HEK293 (cell line): Measurements from ENCODE around the gene EFCAB9.

Source experiments
- CTCF ChIA-PET: fragments of 350-600 bp; formaldehyde crosslinking; extraction: SDS; loops from one replicate; lab custom pipeline; 2021; ENCODE audit warnings: antibody characterized with exemption; lab: Yijun Ruan, JAX
- POLR2A ChIA-PET: fragments of 300-600 bp; formaldehyde crosslinking; extraction: SDS; loops from one replicate; lab custom pipeline; 2020; ENCODE audit warnings: antibody characterized with exemption, inconsistent platforms; lab: Yijun Ruan, JAX
- H3K27ac ChIP-seq: fragments of 200-500 bp; sonication (Bioruptor generic); 2 replicates; pipeline ENCODE4 v1.5.1; 2014; ENCODE audit warnings: low read depth, low read length, control low read depth, inconsistent platforms; ENCODE audit errors: extremely low read depth
- H3K36me3 ChIP-seq, 2 experiments: fragments of 200-500 bp in 1 of 2; sonication (Bioruptor generic) in 1 of 2; 1 replicate in 1 of 2; 2 replicates in 1 of 2; pipeline ENCODE4 v1.5.1; 2014 to 2017; ENCODE audit warnings: inconsistent platforms in 2 of 2, low read length in 2 of 2; ENCODE audit not compliant: control insufficient read depth in 2 of 2, insufficient read depth in 1 of 2
- H3K4me1 ChIP-seq: fragments of 200-500 bp; sonication (Bioruptor generic); 2 replicates; pipeline ENCODE4 v1.5.1; 2014; ENCODE audit warnings: mild to moderate bottlenecking, low read length, inconsistent platforms; ENCODE audit not compliant: control insufficient read depth, insufficient read depth
- H3K4me3 ChIP-seq: 2 replicates; pipeline ENCODE4 v1.5.1; 2011; ENCODE audit warnings: low read depth, mild to moderate bottlenecking, control low read depth, low read length, moderate library complexity
- H3K9me3 ChIP-seq: fragments of 200-500 bp; sonication (Bioruptor generic); 2 replicates; pipeline ENCODE4 v1.5.1; 2014; ENCODE audit warnings: low read depth, low read length, inconsistent platforms; ENCODE audit not compliant: control insufficient read depth, insufficient read depth
- EGR2 ChIP-seq: fragments of 450-650 bp; formaldehyde crosslinking; IDR thresholded peaks from 2 replicates; pipeline ENCODE4 v1.5.1; 2016; ENCODE audit warnings: low read depth, missing biosample characterization, missing genetic modification characterization
- GLI2 ChIP-seq: fragments of 450-650 bp; formaldehyde crosslinking; IDR thresholded peaks from 2 replicates; pipeline ENCODE4; 2017; ENCODE audit warnings: missing biosample characterization, missing genetic modification characterization, low read depth, borderline replicate concordance
- HOXD13 ChIP-seq: sonication (generic); formaldehyde crosslinking; IDR thresholded peaks from 2 replicates; pipeline ENCODE4 v1.8.0; 2022; ENCODE audit warnings: missing genetic modification reagents, borderline replicate concordance
- KLF1 ChIP-seq: fragments of 450-650 bp; formaldehyde crosslinking; IDR thresholded peaks from 2 replicates; pipeline ENCODE4 v1.5.1; 2016; ENCODE audit warnings: missing biosample characterization, missing genetic modification characterization
- MYNN ChIP-seq: fragments of 450-650 bp; formaldehyde crosslinking; IDR thresholded peaks from 2 replicates; pipeline ENCODE4 v1.5.1; 2016; ENCODE audit warnings: missing biosample characterization, missing genetic modification characterization, borderline replicate concordance
- OSR2 ChIP-seq: fragments of 450-650 bp; formaldehyde crosslinking; IDR thresholded peaks from 2 replicates; pipeline ENCODE4 v1.5.1; 2016; ENCODE audit warnings: missing biosample characterization, missing genetic modification characterization
- WT1 ChIP-seq: fragments of 450-650 bp; formaldehyde crosslinking; IDR thresholded peaks from 2 replicates; pipeline ENCODE4 v1.5.1; 2016; ENCODE audit warnings: missing biosample characterization, missing genetic modification characterization
- ZFHX2 ChIP-seq: fragments of 450-650 bp; formaldehyde crosslinking; conservative IDR thresholded peaks from 2 replicates; pipeline ENCODE4 v1.5.1; 2016; ENCODE audit warnings: missing biosample characterization, missing genetic modification characterization
- ZFP69B ChIP-seq: fragments of 450-650 bp; formaldehyde crosslinking; IDR thresholded peaks from 2 replicates; pipeline ENCODE4 v1.5.1; 2016; ENCODE audit warnings: missing biosample characterization, missing genetic modification characterization
- ZNF174 ChIP-seq: fragments of 450-650 bp; formaldehyde crosslinking; IDR thresholded peaks from 2 replicates; pipeline ENCODE4 v1.5.0; 2017; ENCODE audit warnings: missing biosample characterization, mild to moderate bottlenecking, missing genetic modification characterization
- ZNF19 ChIP-seq: fragments of 450-650 bp; formaldehyde crosslinking; IDR thresholded peaks from 2 replicates; pipeline ENCODE4; 2016; ENCODE audit warnings: missing biosample characterization, missing genetic modification characterization, low read depth
- ZNF350 ChIP-seq: fragments of 450-650 bp; formaldehyde crosslinking; IDR thresholded peaks from 2 replicates; pipeline ENCODE4 v1.5.0; 2017; ENCODE audit warnings: missing biosample characterization, mild to moderate bottlenecking, missing genetic modification characterization
- ZNF366 ChIP-seq: fragments of 450-650 bp; formaldehyde crosslinking; conservative IDR thresholded peaks from 2 replicates; pipeline ENCODE4 v1.5.1; 2016; ENCODE audit warnings: missing biosample characterization, missing genetic modification characterization
- ZNF404 ChIP-seq: fragments of 450-650 bp; formaldehyde crosslinking; IDR thresholded peaks from 2 replicates; pipeline ENCODE4 v1.5.1; 2017; ENCODE audit warnings: missing biosample characterization, missing genetic modification characterization
- ZNF426 ChIP-seq: fragments of 450-650 bp; formaldehyde crosslinking; IDR thresholded peaks from 2 replicates; pipeline ENCODE4 v1.5.1; 2017; ENCODE audit warnings: missing biosample characterization, missing genetic modification characterization, mild to moderate bottlenecking, inconsistent platforms, moderate library complexity
- ZNF473 ChIP-seq: fragments of 450-650 bp; formaldehyde crosslinking; IDR thresholded peaks from 2 replicates; pipeline ENCODE4 v1.5.1; 2017; ENCODE audit warnings: missing biosample characterization, missing genetic modification characterization
- ZNF501 ChIP-seq: fragments of 450-650 bp; formaldehyde crosslinking; IDR thresholded peaks from 2 replicates; pipeline ENCODE4 v1.5.1; 2016; ENCODE audit warnings: missing biosample characterization, missing genetic modification characterization
- ZNF549 ChIP-seq: fragments of 450-650 bp; IDR thresholded peaks from 2 replicates; pipeline ENCODE4 v1.5.1; 2018; ENCODE audit warnings: missing biosample characterization, missing genetic modification characterization, mild to moderate bottlenecking, inconsistent platforms, moderate library complexity
- ZNF596 ChIP-seq: fragments of 450-650 bp; IDR thresholded peaks from 2 replicates; pipeline ENCODE4 v1.5.0; 2018; ENCODE audit warnings: missing biosample characterization, mild to moderate bottlenecking, missing genetic modification characterization, moderate library complexity
- ZNF600 ChIP-seq: fragments of 450-650 bp; formaldehyde crosslinking; IDR thresholded peaks from 2 replicates; pipeline ENCODE4 v1.5.1; 2016; ENCODE audit warnings: missing biosample characterization, missing genetic modification characterization
- ZNF664 ChIP-seq: fragments of 450-650 bp; formaldehyde crosslinking; IDR thresholded peaks from 2 replicates; pipeline ENCODE4 v1.5.1; 2016; ENCODE audit warnings: missing biosample characterization, missing genetic modification characterization
- ZNF701 ChIP-seq: fragments of 450-650 bp; formaldehyde crosslinking; IDR thresholded peaks from 2 replicates; pipeline ENCODE4 v1.5.1; 2016; ENCODE audit warnings: missing biosample characterization, missing genetic modification characterization
- ZXDB ChIP-seq: fragments of 450-650 bp; formaldehyde crosslinking; IDR thresholded peaks from 2 replicates; pipeline ENCODE4 v1.5.1; 2016; ENCODE audit warnings: missing biosample characterization, missing genetic modification characterization
- TF ChIP-seq, protein P1 (sequence below): fragments of 450-650 bp; formaldehyde crosslinking; IDR thresholded peaks from 2 replicates; pipeline ENCODE4 v1.5.1; 2016; ENCODE audit warnings: missing biosample characterization, missing genetic modification characterization
- TF ChIP-seq, protein P2 (sequence below): fragments of 450-650 bp; formaldehyde crosslinking; IDR thresholded peaks from 2 replicates; pipeline ENCODE4 v1.5.1; 2016; ENCODE audit warnings: missing biosample characterization, missing genetic modification characterization
- TF ChIP-seq, protein P3 (sequence below): sonication (generic); formaldehyde crosslinking; IDR thresholded peaks from 2 replicates; pipeline ENCODE4 v1.8.1; 2022; ENCODE audit warnings: mild to moderate bottlenecking, moderate library complexity, missing genetic modification reagents
- TF ChIP-seq, protein P4 (sequence below): fragments of 450-650 bp; formaldehyde crosslinking; IDR thresholded peaks from 2 replicates; pipeline ENCODE4 v1.5.0; 2017; ENCODE audit warnings: missing biosample characterization, missing genetic modification characterization, borderline replicate concordance

EFCAB9 gene

DNA sequence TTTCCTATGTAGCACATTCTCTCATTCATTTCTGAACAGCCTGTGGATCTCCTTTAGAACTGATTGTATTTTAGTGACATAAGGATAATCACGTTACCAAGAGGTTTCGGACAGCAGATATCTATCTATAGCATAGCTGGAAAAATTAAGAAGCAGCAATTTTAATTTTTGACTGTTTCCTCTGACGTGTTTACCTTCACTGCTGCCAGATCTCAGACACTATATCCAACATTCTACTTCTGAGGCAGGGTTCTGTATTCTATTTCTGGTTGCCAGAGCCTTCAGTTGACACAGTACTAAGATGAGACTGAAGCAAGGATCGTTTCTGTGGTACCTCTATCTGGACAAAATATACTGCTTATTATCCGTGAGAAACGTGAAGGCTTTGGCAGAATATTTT, at the start of gene EFCAB9:
EFCAB9 (plus strand) TSS at position 301 of the 400 bp plus-strand sequence; CDS start at position 302, 1 bp downstream.
- TF ChIP-seq OSR2 (tag by site-specific recombination), result no peak
- no peak for TF ChIP-seq ZNF664 (tag by site-specific recombination)
- TF ChIP-seq, protein P1, sequence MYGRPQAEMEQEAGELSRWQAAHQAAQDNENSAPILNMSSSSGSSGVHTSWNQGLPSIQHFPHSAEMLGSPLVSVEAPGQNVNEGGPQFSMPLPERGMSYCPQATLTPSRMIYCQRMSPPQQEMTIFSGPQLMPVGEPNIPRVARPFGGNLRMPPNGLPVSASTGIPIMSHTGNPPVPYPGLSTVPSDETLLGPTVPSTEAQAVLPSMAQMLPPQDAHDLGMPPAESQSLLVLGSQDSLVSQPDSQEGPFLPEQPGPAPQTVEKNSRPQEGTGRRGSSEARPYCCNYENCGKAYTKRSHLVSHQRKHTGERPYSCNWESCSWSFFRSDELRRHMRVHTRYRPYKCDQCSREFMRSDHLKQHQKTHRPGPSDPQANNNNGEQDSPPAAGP (tag by site-specific recombination), result no peak
- TF ChIP-seq, protein P2, sequence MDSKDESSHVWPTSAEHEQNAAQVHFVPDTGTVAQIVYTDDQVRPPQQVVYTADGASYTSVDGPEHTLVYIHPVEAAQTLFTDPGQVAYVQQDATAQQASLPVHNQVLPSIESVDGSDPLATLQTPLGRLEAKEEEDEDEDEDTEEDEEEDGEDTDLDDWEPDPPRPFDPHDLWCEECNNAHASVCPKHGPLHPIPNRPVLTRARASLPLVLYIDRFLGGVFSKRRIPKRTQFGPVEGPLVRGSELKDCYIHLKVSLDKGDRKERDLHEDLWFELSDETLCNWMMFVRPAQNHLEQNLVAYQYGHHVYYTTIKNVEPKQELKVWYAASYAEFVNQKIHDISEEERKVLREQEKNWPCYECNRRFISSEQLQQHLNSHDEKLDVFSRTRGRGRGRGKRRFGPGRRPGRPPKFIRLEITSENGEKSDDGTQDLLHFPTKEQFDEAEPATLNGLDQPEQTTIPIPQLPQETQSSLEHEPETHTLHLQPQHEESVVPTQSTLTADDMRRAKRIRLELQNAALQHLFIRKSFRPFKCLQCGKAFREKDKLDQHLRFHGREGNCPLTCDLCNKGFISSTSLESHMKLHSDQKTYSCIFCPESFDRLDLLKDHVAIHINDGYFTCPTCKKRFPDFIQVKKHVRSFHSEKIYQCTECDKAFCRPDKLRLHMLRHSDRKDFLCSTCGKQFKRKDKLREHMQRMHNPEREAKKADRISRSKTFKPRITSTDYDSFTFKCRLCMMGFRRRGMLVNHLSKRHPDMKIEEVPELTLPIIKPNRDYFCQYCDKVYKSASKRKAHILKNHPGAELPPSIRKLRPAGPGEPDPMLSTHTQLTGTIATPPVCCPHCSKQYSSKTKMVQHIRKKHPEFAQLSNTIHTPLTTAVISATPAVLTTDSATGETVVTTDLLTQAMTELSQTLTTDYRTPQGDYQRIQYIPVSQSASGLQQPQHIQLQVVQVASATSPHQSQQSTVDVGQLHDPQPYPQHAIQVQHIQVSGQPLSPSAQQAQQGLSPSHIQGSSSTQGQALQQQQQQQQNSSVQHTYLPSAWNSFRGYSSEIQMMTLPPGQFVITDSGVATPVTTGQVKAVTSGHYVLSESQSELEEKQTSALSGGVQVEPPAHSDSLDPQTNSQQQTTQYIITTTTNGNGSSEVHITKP, result no peak
- no peak for TF ChIP-seq ZNF600
- TF ChIP-seq, protein P3, sequence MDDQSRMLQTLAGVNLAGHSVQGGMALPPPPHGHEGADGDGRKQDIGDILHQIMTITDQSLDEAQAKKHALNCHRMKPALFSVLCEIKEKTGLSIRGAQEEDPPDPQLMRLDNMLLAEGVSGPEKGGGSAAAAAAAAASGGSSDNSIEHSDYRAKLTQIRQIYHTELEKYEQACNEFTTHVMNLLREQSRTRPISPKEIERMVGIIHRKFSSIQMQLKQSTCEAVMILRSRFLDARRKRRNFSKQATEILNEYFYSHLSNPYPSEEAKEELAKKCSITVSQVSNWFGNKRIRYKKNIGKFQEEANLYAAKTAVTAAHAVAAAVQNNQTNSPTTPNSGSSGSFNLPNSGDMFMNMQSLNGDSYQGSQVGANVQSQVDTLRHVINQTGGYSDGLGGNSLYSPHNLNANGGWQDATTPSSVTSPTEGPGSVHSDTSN (CRISPR knock-in tag), result no peak
- no peak for TF ChIP-seq ZNF174 (tag by site-specific recombination)
- no peak for TF ChIP-seq ZNF596
- TF ChIP-seq ZNF19, result no peak
- no peak for TF ChIP-seq ZFP69B (tag by site-specific recombination)
- TF ChIP-seq, protein P4, sequence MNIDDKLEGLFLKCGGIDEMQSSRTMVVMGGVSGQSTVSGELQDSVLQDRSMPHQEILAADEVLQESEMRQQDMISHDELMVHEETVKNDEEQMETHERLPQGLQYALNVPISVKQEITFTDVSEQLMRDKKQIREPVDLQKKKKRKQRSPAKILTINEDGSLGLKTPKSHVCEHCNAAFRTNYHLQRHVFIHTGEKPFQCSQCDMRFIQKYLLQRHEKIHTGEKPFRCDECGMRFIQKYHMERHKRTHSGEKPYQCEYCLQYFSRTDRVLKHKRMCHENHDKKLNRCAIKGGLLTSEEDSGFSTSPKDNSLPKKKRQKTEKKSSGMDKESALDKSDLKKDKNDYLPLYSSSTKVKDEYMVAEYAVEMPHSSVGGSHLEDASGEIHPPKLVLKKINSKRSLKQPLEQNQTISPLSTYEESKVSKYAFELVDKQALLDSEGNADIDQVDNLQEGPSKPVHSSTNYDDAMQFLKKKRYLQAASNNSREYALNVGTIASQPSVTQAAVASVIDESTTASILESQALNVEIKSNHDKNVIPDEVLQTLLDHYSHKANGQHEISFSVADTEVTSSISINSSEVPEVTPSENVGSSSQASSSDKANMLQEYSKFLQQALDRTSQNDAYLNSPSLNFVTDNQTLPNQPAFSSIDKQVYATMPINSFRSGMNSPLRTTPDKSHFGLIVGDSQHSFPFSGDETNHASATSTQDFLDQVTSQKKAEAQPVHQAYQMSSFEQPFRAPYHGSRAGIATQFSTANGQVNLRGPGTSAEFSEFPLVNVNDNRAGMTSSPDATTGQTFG (tag by site-specific recombination), result no peak
- TF ChIP-seq ZNF366 (tag by site-specific recombination), result no peak
- no peak for TF ChIP-seq ZNF473 (tag by site-specific recombination)
- no peak for TF ChIP-seq ZNF404 (tag by site-specific recombination)
- TF ChIP-seq, all 188 proteins: peak for 0
- Histone ChIP-seq H3K4me3 (no peak within 1 kb of the TSS), H3K36me3 (no peaks in the 10 kb centered on the region), H3K4me1 (0 out of 2 replicates have a peak, but pooled peaks cover 3% of the 10 kb centered on the region), H3K9me3 (no peaks in the 10 kb centered on the region), H3K27ac (no peak within 1 kb of the TSS)
- POLR2A ChIA-PET, result no interaction called here
- CTCF ChIA-PET, result no interaction called here

DNA sequence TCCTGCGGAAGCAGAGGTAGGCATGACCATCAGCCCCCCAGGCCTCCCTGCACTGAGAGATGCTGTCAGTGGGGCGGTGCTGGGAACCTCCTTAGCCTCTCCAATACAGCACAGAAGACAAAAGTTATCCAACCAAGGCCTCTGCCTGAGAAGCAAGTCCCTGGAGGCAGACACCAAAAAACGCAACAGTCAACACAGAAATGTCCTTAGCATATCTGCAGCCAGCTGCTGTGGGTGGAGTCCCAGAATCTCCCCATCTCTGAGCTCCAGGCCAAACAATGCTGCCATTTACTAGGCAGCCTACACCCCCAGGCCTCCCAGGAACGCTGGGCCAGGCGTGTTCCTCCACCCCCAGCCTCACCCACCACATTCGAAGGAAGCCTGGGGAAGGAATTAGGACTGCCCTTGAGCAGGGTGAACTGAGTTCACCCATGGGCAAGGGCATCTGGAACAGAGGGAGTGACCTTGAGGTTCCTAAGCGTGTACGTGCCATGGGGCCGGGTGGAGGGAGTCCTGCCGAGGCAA, 49.6 kb upstream of the EFCAB9 start:
- ChIA-PET CTCF (no interaction called here), POLR2A (no interaction called here)
- Histone ChIP-seq H3K4me1 (peaks cover 5% of the 10 kb centered on the region; the same call in 1 of the 2 replicates), H3K9me3 (no peaks in the 10 kb centered on the region), H3K4me3 (no peak overlapping the region), H3K27ac (no peak overlapping the region), H3K36me3 (peaks cover 0 to 7% of the 10 kb centered on the region in 2 experiments; a peak in 1 of 3 replicates)
- TF ChIP-seq WT1 (tag by site-specific recombination), result no peak
- TF ChIP-seq MYNN (tag by site-specific recombination), result no peak
- TF ChIP-seq ZNF426 (tag by site-specific recombination), result no peak
- TF ChIP-seq ZNF701, result no peak
- no peak for TF ChIP-seq GLI2 (tag by site-specific recombination)
- TF ChIP-seq ZFHX2 (tag by site-specific recombination), result peak; percentile 89
- no peak for TF ChIP-seq ZNF501 (tag by site-specific recombination)
- TF ChIP-seq ZNF350 (tag by site-specific recombination), result no peak
- no peak for TF ChIP-seq ZNF549 (tag by site-specific recombination)
- TF ChIP-seq EGR2, result peak; percentile 91
- no peak for TF ChIP-seq ZXDB (tag by site-specific recombination)
- no peak for TF ChIP-seq HOXD13
- TF ChIP-seq, protein P3 (CRISPR knock-in tag), result no peak
- no peak for TF ChIP-seq ZNF596
- TF ChIP-seq KLF1 (tag by site-specific recombination), result 0 out of 2 replicates have a peak, but pooled peaks have one; percentile 23
